ENCODE results near the gene CDCP1.
"Not testable (repeated sequence)": the region's sequence is repeated elsewhere in the genome, so short reads cannot be mapped to it uniquely, and the experiment has no call there.

Gene CDCP1

GRCh38 chr3:45169125-45169904, 23.1 kb upstream of the CDCP1 start:
- DNase-seq: no peak

DNA sequence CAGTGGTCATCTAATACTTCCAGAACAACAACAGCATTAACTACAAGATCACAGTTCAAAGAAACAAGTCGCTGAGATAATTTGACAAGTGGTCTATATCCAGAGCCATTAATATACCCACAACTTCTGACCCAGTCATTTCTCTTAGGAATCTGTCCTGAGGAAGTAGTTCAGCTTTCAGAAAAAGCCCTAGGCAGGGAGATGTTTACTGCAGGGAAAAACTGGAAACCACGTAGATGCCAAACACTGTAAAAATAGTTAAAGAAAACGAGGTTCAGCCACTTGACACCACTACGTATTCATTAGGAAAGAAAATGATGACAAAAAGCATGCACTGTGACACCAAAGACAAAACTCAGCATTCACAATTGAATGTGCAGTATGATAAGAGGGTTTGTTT, 22.3 kb upstream of the CDCP1 start:
- DNase-seq: no peak

DNA sequence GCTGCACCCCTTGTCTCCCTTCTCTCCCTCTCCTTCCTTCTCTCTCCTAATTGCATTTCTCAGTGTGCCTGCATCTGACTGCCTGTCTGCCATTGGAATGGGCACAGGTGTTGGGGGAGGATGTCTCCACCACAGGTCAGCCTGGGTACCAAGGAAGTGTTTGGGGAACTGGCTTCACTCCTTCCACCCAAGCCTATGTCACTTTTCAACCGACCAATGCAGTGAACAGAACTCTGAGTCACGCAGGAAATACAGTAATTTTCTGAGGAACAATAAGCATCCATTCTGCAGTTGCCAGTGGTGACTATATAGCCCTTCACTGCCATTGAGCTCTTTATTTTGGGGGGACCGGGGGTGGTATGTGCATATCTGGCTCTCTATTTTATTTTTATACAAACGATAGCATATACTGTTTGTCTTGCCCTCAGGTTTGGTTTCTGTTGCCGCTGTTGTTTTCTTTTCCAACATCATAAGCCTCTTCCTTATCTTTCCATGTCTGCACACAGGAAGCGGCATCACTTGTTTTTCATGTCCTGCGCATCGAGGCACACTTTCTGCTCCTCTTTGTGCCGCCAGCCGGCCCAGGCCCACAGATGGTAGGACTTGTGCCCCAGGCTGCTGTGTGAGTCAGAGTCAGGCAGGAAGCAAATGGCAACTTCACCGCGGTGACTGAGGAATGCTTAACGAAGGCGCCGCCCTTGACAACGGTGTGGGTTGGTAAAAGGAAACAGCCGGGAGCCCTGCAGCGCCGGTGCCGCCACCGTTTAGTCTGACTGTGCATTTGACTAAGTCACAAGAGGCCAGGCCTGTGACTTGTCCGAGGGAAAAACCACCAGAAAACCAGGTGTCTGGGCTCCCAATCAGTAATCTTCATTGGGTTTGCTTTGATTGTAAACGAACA, 21.1 kb upstream of the CDCP1 start:
- DNase-seq: peak; percentile 75

DNA sequence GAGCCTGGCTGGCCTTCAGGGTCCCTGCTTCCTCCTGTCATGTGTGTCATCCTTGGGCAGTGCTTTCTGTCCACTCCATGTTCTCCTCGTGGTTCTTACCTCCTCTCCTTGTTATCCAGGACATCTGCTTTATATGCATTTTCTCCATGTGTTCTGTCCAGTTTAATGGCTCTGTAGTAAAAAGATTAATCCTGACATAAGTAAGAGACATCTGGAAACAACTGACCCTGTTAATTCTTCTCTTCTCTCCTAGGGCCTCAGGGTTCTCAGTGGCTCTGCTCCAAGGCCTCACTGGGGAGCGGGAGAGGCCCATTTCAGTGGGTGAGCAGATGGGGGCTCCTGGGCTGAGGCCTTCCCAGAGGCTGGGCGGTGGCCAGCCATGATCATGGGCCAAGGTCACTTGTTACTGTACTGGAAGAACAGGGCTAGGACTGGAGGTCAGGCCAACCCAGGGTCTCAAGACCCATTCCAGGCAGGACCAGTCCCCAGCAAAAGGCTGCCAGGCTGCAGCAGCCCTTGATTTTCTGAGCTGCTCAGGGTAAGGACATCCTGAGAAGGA, 20.2 kb upstream of the CDCP1 start:
- DNase-seq: no peak

DNA sequence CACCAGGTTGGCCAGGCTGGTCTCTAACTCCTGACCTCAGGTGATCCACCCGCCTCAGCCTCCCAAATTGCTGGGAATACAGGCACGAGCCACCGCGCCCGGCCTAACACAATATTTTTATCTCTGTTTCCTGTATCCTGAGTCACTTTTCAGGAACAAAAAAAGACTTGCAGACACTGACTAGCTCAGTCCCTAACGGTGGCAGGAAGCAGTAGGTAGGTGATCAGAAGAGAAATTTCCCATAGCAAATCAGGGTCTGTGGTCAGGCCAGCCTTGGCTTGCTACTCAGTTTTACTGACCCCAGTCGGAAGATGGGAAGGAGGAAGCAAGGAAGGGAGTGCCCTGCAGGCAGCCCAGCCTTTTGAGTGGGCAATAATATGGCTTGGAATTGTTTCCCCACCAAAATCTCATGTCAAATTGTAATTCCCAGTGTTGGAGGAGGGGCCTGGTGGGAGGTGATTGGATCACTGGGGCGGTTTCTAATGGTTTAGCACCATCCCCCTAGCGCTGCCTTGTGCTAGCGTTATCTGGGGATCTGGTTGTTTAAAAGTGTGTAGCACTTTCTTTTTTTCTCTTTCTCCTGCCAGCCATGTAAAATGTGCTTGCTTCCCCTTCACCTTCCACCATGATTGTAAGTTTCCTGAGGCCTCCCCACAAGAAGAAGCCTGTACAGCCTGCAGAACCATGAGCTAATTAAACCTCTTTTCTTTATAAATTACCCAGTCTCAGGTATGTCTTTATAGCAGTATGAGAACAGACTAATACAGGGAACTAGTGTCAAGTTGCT, 19.5 kb upstream of the CDCP1 start:
- DNase-seq: no peak

- DNase-seq: no peak
These were observed 17.9 kb upstream of the CDCP1 start for GRCh38 chr3:45164056-45164455.

- no peak for DNase-seq
These were observed 17.3 kb upstream of the CDCP1 start for GRCh38 chr3:45163481-45163880.

GRCh38 chr3:45154641-45155147, 8.5 kb upstream of the CDCP1 start:
- no peak for DNase-seq

DNA sequence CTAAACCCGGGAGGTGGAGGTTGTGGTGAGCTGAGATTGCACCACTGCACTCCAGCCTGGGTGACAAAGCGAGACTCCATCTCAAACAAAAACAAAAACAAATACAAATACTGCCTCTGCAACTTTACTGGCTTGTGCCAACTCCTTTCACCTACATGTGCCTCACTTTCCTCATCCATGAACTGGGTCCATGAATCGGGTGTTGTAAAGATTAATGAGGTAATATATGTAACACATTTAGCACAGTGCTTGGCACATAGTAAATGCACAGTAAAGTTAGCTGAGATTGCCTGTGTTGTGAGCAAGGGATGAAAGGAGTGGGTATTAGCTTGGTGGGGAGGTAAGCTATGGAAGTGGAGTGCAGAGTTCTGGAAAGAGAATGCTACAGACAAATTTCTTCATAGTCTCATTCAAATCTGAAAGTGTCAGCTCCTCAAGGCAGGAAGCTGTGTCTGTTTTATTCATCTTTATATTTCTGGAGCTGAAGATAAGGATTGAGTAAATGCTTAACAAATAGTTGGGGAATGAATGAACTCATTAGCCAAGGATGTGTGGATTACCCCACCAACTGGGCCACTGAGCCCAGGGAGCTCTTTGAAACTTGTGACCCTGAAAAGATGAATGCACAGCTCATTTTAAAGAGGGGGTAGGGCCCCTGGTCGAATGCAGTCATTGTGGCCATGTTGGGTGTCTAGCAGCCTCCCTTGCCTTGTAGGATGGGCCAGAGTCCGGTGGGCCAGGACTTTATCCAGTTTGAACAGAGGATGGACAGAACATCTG, 7.7 kb upstream of the CDCP1 start:
- no peak for DNase-seq

GRCh38 chr3:45152307-45152706, 6.1 kb upstream of the CDCP1 start:
- DNase-seq: no peak

GRCh38 chr3:45151100-45151499, 4.9 kb upstream of the CDCP1 start:
- DNase-seq: no peak

DNA sequence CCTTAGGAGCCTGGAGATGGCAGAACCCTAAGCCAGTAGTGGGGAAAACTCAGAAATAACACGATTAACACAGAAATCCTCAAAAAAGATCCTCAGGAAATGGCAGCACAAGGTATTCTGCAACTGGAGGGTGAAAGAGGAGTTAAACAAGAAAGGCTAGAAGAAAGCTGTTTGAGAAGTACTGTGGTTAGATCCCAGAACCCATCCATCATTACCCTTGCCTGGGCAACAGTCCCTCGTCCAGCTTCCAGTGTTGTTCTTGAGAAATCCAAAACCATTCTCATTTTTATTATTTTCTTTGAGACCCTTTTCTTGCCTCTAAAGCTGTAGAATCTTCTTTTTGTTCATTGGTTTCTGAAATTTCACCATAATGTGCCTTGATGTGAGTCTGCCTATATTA, 2.7 kb upstream of the CDCP1 start:
- DNase-seq: no peak

- no peak for DNase-seq
These were observed 955 bp downstream of the CDCP1 start for GRCh38 chr3:45145223-45145622.

DNA sequence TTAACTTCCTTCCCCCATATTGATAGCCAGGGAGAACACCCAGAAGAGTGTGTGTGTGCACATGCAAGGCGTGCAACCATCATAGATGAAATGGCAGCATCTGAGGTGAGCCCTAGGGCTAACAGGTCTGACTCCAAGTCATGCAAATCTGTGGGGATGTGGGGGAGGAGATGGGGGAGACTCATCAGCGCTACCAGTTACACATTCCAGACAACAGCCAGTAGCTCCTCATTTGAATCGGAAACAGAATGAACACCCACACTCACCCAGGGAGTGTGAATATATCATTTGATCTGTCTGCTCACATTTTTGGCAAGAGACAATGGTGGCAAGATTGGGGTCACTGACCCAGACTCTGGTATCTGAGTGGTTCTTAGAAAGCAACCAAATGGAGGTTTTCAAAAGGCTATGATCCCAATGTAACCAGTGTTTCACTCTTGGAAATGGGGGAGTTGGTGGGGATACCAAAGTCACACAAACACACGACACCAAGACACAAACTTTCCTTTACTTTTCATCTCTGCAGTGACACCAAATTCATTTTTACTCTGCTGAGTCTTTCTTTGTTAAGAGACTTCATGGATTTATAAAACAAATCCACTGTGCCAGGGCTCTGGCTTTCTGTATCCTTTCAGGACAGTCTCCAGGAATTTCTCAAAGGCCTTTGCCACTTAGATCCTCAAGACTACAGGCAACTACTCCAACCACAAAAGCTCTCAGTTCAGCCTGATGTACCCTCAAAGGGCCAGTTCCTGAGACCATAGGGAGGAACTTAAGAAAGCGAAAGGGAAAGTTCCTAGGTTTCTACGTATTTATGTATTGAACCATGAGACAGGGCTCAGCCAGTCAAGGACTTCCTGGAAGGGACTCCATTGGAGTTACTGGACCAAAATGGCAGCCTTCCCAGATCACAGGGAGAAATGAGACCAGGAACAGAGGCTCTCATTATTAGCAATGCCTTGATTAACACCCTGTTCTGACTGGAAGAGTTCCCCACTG, 2.2 kb downstream of the CDCP1 start:
- DNase-seq: no peak

DNA sequence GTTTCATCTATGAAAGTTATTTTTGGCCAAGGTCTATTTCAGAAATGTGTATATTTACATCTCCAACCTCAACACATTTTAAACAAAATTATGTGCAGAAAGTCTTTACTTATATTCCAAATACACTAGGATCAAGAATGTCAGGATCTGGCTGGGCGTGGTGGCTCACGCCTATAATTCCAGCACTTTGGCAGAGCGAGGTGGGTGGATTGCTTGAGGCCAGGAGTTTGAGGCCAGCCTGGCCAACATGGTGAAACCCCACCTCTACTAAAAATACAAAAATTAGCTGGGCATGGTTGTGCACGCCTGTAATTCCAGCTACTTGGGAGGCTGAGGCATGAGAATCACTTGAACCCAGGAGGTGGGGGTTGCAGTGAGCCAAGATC, 5.4 kb downstream of the CDCP1 start:
- not testable (repeated sequence) for DNase-seq

DNA sequence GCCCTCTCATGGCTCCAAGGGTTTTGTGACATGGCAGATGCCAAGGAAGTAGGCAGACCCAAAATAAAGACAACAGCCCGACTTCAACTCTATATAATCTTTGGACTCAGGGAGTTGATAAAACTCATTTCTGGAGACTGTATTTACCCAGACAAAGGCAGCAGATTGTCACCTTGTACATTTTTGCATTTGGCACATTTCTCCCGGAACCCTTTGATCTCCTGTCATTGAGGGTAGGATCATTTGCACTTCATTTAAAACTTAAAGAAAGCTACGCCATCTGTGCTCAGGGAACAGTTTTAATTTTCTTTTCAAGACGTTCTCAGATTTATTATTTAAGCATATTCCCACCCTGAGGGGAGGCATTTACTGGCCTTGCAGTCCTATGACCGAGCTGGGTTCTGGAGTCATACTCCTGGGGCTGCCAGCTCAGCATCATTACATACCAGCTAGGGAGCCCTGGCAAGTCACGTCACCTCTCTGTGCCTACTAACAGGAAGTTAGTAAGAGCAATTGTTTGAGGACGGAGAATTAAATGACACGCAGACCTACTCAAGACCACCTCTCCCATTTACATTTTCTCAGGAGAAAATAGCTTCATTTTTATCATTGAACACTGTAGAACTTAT, 5.9 kb downstream of the CDCP1 start:
- no peak for DNase-seq

DNA sequence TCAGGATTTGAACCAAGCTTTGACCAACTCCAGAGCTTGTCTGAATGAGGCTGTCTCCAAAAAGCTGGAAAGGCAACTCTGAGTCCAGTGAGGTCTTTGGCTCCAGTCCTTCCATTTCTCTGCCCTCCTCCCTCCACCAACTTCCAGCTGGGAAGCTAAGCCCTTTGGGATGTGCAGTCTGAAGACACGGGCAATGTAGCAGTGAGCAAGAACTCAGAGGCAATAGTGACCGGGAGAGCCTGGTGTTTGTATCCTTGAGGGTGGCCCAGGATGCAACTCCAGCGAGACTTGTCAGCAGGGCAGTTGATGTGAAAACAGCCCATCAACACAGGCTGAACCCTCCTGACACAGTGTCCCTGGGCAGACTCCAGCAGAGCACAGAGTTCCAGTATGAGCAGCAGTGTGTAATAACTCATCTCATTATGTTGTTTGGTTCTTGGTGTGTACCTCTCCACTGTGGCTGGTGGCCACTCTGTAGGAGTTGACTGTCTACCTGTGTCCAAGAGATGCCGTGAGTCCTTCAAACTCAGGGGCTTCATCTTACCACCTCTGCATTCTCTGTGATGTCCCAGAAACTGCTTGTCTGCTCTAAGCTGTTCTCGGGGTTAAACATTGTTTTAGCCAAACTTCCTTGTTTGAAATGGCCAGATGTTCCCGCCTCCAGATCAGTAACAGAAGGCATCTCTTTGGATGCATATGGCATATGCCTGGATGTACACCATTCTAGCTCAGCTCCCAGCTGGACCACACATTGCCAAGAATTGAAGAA, 6.6 kb downstream of the CDCP1 start:
- no peak for DNase-seq

DNA sequence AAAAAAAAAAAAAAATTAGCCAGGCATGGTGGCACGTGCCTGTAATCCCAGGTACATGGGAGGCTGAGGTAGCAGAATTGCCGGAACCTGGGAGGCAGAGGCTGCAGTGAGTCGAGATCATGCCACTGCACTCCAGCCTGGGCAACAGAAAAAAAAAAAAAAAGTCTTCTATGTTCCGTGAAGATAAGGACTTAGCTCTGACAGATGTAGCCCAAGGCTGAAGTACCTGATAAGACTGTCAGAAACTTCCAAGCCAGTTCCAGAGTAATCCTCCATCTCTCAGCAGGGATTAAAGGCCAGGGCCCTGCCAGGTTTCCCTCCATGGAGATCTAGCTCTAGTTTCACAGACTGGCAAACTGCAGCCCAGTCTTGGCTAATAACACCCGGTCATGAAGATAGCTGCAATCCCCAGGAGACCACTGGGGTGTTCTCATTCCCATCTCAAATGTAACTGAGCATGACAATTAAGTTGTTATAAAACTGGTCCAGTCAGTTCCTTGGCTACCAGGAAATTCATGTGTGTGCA, 8.5 kb downstream of the CDCP1 start:
- DNase-seq: no peak

GRCh38 chr3:45135959-45136358, 10.2 kb downstream of the CDCP1 start:
- DNase-seq: no peak
